ENCODE results near the gene ITGB2.

ITGB2 gene

DNA sequence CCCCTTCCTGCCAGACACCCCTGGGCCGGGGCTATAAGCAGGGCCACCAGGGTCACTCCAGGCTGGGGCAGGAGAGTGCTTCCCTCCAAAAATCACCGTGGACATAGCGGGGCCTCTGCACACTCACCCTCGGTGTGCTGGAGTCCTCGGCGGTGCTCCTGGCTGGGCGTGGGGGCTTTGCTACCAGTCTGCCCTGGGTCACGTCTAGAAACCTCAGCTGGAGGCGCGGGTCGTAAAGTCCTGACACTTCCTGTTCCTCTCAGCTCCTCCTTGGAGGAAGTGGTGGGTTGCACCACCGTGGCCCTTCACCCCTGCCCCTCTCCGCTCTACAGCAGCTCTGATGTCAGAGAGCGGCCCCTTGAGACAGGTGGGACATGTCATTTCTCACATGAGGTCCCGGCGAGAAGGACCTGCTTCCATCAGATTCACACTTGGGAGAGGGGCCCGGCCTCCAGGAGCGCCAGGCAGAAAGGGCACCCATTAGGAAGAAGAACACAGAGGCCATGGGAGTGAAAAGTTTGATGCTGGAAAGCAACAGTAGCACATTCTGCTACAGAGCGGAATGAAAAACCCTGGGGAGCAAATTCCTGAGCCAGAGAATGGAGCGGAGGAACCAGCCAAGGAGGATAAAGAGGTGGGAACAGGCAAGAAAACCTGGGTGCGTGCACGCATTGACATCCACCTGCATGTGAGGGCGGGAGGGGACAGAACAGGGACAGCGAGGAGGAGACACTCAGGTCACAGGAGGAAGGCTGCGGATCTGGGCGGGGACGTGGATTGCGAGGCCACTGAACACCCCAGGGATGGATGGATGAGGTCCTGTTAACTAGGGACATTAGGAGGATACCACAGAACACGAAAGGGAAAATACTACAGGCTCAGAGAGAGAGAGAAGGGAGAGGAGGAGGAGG lies at the start of gene ITGB2:
Gene ITGB2, minus strand, starts transcription at position 206 of the 911 bp plus-strand sequence. CDS start 10,117 bp downstream, outside the sequence.
- no peak for FAIRE-seq

DNA sequence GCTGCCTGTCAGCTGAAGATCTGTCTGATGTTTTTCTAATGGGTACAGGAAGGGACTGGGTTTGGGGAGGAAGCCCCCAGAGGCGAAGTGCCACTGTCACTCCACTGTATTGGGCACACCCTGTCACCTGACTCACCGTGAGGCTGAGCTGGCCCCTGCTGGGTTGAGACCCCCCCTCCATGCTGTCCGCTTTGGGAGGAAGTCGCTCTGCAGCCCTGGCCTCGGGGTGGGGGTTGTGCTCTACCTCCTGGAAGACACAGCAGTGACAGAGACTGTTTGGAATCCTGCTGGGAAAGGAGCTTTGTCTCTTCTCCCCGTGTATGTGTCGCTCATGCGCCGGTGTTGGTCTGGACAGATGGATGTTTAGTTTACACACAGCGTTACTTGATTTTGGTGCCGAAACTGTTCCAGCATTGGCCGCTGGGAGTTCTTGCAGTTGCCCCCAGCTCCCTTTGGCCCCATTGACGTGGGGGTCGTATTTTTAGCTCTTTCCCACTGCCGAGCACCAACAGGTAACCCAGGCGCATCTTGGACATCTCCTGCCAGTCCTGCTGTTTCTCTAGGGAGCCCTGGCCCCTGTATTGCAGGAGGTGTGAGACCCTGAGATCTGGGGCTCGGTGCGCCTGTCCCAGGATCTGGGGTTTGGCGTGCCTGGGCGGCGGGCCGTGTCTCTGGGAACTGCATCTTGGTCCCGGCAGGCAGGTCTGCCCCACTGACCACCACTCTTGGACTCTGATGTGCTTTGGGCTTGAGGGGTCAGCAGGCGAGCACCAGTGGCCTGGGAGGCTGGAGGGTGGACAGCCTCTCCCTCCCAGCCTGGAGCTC lies 49.4 kb upstream of the ITGB2 start:
- FAIRE-seq, result no peak

GRCh38 chr21:44969066-44969670 lies 48.5 kb upstream of the ITGB2 start:
- FAIRE-seq, result no peak

- FAIRE-seq, result no peak
These were observed 46.7 kb upstream of the ITGB2 start for GRCh38 chr21:44967082-44968047.

GRCh38 chr21:44966135-44967081 lies 45.7 kb upstream of the ITGB2 start:
- no peak for FAIRE-seq

DNA sequence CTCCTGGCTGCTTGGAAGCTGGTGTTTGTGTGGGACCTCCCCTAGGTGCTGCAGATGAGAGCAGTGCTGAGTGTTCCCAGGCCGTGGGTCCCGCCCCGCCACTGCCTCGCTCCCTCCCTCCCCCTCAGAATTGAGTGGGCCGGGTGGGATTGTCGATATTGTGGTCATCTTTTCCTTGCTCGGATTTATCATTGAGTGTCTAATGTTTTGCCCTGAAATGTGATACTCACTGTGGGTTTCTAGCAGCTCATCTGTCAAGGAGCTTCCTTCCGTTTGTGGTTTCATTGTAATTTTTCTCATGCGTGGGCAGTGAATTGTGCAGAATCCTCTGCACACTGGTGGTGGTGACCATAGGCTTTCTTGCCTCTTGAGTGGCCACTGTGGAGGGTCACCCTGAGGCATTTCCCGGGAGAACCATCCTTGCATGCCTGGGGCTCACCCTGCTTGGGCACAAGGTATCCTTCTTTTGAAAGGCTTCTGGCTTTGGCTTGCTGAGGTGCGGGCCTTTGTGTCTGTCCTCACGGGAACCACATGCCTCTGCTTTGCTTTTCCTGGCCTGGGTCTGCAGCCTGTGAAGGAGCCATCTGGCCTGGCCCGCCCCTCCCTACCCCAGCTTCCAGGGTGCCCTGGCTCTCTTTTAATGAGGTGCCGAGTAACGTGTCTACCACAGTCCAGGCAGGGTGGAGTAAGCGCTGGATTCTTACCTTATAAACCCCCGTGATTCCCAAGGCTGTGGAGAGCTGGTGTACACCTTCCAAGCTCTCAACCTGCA lies 44.7 kb upstream of the ITGB2 start:
- FAIRE-seq, result no peak

DNA sequence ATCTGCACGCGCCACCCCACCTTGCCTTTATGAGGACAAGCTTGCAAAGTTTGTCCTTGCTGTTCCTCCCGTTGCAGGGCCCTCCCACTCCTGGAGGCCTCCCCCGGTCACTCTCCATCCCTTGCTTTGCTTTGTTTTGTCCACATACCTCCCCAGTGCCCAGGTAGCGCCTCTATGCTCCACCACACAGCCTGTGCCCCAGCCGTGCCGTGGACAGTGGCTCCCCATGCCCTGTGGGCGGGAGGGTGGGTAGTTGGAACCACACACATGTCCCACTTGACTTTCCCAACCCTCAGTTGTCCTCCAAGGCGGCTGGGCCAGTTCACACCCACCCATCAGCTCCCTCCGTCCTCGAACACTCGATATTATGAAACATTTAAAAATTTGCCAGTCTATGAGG lies 43.7 kb upstream of the ITGB2 start:
- no peak for FAIRE-seq

- no peak for FAIRE-seq
These were observed 41.8 kb upstream of the ITGB2 start for GRCh38 chr21:44962403-44962966.

- FAIRE-seq, result no peak
These were observed 39.7 kb upstream of the ITGB2 start for GRCh38 chr21:44960141-44961092.

DNA sequence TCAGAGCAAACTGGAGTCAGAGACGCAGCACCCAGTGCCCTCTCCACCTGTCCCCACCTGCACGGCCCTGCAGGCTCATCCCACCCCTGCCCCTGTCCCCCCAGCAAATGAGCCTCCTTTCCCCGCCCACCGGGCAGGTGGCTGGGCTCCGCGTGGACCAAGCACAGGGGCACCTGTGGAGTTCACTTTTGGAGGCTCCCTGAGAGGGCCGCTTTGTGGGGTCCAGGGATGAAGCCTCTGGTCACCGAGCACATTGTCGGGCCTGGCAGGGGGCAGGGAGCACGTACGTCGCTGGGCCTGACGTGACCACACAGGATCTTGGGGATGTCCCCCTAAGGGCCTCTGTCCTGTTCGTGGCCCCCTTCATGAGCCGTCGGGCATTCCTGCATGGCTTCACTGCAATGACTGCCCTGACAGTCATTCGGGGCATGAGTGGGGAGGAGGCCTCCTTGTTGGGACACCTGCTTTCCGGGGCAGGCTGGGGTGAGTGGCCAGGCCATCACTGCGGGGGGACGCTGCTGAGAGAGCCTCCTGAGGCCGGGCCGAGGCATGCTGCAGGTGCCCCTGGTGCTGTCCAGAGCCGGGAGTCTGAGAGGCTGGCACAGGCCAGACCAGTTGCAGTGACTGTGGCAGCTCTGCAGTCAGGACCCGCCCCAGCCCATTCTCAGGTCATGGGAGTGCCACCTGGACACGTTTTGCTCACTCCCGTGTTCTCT lies 38.8 kb upstream of the ITGB2 start:
- FAIRE-seq, result no peak

GRCh38 chr21:44958471-44959191 lies 37.9 kb upstream of the ITGB2 start:
- FAIRE-seq, result no peak

DNA sequence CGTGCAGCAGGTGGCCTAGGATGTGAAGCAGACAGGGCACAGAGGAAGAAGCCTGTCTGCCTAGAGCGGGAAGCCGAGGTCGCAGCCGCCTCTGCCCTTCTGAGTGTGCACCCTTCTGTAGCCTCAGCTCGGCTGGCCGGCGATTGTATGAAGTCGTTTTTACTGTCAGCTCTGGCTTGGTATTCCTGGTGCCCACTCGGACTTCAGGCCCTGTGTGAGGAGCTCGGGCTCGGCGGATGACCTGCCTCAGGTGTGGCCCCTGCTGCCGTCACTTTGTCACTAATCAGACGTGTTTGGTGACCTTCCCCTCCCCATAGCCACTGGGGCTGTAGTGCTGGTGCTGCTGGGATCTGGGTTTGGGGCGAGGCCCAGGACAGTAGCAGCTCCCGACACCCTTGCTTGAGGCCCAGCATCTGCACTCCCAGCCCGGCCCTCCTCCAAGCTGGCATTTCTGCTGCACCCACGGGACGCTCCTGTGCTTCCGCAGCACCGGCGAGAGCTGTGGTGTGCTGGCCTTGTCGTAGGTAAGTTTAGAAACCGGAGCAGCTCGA lies 37.3 kb upstream of the ITGB2 start:
- FAIRE-seq, result no peak

GRCh38 chr21:44957047-44957831 lies 36.5 kb upstream of the ITGB2 start:
- no peak for FAIRE-seq

DNA sequence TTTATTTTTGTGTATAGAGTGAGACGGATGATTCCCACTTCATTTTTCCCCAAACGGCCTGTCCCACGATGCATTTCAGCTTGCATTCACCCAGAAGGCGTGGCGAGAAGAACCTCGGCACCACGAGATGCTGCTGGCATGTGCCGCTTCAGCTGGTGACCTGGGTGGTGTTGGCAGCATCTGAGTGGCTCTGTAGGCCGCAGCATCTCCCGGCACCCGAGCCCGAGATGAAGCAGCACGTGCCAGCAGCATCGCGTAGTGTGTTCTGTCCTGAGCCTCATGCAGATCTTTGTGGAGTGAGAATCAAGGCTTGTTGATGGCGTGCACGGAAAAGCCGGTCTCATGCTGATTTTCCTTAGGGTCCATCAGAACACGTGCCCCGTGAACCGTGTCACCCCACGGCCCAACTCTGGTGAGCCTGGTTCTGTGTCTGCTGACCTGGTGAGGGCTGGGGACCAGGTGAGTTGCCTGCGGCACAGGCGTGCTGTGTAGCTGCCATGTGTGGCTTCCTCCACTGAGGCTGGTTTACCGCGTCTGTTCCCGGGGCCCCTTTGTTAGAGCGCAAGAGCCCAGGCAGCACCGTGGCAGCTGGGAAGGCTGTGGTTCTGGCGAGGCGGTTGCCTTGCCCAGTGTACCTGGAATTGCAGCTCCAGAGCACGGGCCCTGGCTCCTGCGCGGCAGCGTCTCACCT lies 35.8 kb upstream of the ITGB2 start:
- no peak for FAIRE-seq

- no peak for FAIRE-seq
These were observed 35.1 kb upstream of the ITGB2 start for GRCh38 chr21:44955798-44956175.

Measured in colon (tissue), 2 donors.